ENCODE results near the gene RUNX1.
A peak's percentile ranks its signal among the peaks of the same experiment; 100 is the strongest.

Gene RUNX1

DNA sequence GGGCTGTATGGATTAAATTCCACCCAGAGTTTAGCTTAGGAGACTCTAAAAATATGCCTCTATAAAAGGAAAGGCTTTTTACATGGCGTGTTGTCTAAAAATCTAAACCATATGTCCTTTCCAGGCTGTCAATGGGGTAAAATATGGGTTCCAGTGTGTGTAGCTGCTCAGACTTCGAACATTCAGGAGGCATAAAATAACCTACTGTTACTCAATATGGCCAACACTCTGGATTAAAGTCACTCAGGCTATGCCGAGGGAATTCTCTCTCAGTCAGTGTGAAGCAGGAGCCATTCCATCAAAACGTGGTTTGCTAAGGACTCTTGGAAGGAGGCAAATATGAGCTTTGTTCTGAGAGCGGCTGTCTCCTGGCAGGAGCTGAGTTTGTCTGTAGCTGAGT is 135.3 kb downstream of the RUNX1 start:
- no peak for DNase-seq

DNA sequence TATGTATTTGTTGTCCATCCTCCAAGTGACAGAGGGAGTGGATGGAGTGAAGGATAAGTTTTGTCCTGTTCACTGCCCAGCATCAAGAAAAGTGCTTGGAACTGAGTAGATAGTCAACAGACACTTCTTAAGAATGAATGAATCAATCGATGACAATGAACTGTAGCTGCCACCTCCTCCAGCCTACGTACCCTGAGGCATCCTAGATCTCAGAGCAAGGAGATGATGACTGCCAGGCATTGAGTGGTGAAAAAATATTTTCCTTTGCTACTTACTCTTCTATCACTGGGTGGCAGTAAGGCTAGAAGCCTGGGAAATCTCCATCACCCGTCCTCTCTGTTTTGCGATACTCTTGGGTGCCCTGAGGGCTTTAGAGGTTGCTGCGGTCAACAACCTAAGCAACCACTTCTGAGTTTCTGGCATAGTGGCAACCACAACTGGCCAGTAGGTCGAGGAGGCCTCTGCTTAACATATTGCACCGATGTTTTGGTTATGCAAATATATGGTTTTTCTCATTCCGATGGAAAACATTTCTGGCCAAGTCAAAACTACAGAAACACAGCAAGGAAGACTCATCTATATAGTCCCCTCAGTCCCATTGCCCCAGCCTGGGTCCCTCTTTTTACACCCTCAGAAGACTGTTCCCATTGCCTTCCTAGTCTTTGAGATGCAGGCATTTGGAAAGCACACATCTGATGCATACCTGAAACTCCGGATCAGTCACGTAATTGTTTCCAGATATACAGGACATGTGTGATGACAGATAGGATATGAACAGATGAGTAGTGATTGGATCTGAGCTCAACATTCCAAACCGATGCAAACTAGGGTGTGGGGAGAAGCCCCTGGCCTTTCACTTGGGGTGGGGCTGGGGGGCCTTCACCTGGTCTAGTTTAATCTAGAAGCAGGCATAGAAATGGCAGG is 136.8 kb downstream of the RUNX1 start:
- DNase-seq: no peak

DNA sequence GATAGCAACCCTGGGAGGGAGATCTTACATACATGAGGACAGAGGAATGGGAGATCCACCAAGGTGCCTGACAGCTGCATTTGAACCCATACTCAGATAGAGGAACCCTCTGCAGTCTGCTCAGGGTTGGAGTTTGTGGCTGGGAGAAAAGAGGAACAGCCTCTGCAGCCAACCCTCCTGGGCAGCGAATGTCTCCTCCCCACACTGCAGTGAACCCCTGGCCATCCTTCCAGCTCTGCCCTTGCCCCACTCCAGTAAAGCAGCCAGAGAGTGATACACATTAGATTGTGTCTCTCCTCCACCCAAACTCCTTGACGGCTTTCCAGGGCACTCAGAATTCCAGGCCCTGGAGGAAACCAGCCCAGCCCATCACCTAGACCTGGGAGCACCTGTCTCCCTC is 137.7 kb downstream of the RUNX1 start:
- no peak for DNase-seq

DNA sequence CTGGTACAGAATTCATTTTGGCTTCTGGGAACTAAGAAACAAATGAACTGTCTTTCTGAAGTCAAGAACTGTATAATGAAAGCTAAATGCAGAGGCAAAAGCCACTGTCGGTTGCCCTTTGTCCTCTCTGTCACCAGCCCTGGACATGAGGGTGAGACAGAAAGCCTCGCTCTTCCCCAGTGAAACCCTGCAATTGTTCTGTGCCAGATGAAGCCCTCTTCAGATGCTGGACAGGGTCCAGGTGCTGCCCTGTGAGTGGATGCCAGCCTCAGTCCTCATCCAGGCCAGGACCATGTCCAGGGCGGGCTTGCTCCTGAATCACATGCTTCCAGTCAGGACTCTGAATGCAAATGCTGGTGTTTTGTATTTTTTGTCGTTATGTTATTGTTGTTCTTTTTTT is 138.7 kb downstream of the RUNX1 start:
- DNase-seq: peak; percentile 44

DNA sequence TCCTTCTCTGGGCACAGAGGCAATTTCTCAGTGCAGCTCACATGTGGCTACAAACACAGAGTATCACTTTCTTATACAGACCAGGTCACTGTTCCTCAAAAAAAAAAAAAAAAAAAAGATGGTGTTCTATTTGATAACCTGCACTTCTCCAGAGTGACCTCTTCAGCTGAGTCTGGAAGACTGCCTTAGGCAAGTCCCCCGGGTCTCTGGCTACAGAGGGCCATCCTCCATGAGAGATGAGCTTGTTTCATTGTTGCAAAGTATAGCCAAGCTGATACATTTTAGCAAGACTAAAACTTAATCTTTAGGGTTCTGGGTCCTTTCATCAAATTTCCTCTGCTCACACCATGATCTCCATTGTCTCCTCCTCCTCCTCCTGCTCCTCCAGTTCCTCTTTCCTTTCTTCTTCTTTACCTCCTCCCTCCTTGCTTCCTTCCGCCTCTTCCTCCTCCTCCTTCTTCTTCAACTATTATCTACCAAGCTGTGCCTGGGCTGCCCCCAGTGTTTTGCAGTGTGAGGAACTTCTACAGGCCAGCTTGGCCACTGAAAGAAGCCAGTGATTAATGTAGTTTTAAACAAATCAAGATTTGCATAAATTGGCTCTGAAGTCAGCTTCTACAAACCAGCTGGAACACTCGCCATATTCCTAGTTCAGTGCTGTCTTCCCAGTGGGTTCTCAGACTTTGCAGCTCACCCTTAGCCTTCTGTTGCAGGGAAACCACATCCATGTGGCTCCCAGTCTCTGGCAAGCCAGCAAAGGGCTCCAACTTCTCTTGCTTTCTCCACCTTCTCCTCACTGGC is 139.4 kb downstream of the RUNX1 start:
- DNase-seq: peak; percentile 33

DNA sequence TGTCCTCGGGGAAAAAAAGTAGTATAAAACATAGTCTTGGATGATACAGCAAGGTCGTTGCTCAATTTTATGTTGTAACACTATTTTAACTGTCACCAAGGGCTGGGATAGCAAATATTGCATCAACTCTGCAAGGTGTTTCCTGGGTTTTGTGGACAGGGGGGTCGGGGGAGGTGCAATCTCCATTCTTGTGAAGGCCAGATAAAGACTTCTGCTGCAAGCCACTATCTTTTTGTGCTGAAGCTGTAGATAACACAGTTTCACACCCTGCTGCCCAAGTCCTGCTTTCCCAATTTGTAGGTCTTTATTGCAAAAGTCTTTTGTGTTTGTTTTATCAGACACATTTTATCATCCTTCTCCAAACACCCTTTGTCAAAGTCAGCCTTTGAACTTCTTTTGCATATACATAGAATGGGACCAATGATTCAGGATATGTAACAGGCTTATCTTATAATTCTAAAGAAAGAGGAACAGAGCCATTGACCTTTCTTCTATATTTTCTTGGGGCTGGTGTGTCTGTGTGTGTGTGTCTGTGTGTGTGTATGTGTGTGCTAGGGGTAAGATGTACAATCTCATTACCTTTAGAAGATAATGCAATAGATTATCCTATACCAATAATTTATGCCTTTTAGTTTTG is 140.6 kb downstream of the RUNX1 start:
- DNase-seq: no peak

DNA sequence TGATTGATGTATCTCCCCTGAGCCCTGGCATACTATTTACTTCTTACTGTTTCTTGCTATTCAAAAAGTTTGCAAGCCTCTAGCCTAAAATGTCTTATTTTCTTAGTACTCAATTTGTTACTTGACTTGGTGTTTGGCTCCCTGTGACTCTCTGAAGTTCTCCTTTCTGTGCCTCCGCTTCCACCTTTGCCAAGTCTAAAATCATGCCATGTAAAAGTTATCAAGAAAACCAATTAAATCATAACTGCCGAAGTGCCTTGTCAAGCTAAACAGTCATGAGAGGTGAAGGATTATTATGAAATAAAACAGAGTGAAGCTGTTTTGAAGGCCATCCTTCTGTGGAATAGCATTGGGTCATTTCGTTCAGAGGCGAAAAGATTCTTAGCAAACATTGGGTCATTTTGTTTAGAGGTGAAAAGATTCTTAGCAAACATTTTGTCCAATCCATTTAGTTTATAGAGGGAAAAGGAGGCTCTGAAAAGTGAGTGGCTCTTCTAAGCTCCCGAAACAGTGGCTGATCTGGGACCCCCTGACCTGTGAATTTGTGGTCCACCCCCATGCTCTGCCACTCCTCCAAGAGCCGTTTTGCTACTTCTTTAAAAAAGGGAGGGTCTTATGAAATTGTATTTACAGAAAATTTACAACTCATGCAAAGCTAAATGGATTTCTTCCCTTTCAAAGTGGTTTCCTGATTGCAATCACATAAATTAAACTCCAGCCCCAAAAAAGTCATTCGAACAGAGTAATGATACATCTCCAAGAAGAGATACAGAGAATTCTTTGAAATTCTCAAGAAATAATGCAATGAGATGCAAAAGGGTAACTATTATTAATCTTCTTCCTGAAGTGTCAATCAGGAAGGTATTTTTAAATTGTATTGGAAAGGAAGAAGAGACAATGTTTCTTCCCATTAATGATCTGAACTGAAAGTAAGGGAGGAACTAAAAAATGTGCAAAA is 141.4 kb downstream of the RUNX1 start:
- DNase-seq: no peak

DNA sequence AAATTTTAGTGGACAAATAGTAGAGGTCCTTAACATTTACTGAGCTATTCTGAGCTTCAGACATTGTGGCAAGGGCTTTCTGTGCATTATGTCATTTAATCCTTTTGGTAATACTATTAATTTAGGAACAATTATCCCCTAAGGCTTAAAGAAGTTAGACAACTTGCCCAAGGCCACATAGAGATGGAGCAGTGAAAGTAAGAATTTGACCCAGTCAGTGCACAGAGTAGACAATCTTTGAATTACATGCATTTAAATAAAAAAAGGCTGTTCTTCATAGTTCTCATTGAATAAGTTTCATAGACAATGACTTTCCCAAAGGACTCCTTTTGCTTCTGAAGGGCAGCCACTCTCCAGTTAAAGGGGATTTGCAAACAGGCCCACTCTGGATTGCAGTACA is 142.7 kb downstream of the RUNX1 start:
- DNase-seq: no peak

DNA sequence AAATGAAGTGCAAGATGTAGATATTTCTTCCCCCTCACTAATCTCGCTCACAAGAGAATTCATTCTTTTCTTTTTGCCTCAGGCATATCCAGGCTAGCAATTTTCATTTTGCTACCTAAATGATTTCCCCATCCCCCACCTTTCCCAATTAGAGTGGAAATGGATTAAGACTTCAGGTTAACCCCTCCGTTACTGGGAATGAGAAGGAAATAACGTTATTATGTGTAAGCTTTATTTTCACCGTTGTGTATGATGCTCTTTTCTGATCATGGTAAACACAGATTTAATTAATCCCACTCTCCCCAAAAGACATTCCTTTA is 143.9 kb downstream of the RUNX1 start:
- no peak for DNase-seq

DNA sequence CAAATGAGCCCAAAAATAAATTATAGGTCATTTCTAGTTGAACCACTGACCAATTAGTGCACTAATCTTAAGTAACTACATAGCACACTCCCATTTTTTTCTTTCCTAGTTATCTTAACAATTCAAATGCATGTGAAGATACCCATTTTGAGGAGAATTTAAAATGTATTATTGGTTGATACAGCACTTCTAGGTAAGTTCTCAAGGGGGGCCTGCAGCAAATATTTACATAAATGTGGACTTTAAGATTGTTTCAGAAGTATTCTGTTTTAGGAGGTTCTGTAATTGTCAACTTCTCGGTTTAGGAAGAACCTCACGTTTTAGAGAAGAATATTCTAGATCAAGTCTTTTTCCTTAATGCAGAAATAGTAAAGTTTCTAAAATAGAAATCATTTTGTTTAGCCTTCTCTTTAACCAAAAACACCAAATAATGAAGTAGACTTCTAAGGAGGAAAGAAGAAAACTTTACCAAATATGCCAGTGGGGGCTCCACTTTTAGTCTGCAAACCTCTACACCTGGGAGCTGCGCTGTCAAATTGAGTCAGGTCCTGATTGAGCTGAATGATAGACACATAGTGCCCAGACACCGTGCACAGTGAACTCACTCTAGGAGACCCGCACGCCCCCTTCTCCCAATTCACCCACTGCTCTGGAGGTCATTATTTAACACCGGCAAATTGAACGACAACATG is 144.4 kb downstream of the RUNX1 start:
- no peak for DNase-seq

DNA sequence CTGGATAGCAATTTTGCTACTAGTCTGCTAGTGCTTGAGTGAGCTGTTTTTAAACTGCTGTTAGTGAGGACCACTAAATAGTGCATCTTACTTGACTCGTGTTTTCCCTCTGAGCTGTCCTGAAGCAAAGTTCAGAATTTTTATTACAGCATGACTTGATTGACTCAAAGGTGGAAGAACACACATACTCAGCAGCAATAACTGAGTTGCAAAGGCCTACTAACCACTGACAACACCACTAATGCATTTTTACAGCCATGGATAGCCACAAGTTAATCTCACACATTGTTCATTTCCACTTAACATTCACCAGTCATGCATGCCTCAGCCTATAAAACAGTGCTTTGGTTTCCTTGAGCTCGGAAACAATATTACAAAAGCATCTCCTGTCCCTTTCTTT is 148.7 kb downstream of the RUNX1 start:
- no peak for DNase-seq

DNA sequence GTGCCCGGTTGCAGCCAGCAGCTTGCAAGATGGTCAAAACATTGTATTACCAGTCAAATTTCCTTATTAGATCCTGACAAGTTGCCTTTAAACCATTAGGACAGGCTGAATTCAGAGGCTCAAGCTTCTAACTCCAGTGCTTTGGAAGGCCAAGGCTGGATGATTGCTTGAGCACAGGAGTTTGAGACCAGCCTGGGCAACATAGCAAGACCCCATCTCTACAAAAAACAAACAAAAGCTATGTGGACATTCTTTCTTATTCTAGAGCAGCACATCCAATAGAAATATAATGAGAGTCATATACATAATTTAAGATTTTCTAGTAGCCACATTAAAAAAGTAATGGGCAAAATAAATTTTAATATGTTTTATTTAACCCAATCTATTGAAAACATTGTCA is 149.3 kb downstream of the RUNX1 start:
- DNase-seq: no peak

DNA sequence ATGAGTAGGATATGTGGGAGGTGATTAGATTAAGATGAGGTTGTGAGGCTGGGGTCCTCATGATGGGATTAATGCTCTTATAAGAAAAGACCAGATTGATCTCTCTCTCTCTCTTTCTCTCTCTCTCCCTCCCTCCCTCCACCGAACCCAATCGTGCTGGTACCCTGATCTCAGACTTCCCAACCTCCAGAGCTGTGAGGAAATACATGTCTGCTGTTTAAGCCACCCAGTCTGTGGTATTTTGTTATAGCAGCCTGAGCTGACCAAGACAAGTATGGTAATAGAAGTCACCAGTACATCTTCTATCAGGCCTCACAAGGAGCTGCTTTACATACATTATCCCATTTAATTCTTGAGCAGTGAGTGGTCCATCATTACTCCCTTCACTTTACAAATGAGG is 149.8 kb downstream of the RUNX1 start:
- no peak for DNase-seq

DNA sequence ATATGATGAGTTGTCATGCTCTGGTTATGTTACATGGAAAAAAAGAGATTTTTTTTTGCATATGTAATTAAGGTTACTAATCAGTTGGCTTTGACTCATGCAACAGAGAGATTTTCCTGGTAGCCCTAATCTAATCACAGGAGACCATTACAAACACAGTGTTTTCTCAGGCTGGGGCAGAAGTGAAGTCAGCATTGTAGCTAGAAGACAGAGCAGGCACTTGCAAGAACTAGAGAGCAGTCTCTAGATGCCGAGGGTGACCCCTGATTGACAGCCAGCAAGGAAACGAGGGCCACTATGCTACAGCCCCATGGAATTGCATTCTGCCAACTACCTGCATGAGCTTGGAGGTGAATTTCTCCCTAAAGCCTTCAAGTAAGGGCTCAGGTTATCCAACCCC is 151.3 kb downstream of the RUNX1 start:
- DNase-seq: no peak

DNA sequence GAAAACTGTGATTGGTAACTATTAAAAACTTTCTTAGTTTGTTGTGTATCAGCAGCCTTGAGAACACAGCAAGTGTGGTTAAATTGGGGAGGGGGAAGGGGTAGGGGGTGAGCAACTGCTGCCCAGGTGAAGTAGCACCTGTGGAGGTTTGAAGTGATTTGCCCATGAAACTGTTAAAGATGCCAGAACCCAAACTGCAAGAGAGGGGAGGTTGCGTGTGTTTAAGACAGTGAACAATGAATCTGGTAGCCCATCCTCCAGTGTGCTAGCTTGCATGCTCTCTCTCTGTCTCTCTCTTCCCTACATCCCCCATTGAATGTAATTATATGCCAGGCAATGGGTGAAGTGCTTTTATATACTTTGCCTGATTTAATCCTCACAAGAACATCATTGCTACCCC is 154.7 kb downstream of the RUNX1 start:
- no peak for DNase-seq

DNA sequence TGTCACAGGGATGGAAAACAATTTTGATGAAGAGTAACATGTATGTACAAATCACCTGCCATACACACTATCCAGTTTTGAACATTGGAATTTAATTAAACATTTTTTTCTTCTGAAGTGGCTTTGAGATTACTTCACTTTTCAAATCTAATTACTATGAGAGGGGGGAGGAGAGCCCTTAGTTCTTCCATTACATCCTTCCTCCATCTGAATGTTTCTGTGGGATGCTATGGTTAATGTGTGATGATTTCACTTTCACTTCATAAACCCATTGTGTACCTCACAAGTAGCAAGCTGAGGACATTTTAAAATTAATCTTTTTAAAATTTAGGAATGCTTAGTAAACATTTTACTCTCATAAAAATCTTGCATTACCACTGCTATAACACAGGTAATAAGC is 156.9 kb downstream of the RUNX1 start:
- no peak for DNase-seq

DNA sequence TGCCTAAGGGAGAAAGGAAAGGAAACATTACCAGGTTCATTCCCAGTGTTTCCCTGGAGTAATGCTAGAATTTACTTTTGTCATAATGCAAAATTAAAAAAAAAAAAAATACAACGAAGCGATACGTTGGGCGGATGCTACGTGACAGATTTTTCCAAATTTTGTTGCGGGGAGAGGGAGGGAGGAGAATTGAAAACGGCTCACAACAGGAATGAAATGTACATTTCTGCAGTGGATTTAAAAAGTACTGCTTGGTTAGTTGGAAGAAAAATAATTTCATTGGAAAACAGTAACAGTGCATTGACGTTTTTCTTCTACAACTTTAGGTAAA is 157.5 kb downstream of the RUNX1 start:
- no peak for DNase-seq

DNA sequence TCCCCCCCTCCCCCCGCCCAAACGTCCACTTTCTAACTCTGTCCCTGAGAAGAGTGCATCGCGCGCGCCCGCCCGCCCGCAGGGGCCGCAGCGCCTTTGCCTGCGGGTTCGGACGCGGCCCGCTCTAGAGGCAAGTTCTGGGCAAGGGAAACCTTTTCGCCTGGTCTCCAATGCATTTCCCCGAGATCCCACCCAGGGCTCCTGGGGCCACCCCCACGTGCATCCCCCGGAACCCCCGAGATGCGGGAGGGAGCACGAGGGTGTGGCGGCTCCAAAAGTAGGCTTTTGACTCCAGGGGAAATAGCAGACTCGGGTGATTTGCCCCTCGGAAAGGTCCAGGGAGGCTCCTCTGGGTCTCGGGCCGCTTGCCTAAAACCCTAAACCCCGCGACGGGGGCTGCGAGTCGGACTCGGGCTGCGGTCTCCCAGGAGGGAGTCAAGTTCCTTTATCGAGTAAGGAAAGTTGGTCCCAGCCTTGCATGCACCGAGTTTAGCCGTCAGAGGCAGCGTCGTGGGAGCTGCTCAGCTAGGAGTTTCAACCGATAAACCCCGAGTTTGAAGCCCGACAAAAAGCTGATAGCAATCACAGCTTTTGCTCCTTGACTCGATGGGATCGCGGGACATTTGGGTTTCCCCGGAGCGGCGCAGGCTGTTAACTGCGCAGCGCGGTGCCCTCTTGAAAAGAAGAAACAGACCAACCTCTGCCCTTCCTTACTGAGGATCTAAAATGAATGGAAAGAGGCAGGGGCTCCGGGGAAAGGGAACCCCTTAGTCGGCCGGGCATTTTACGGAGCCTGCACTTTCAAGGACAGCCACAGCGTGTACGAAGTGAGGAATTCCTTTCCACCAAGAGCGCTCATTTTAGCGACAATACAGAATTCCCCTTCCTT is 158.1 kb downstream of the RUNX1 start:
- no peak for DNase-seq

DNA sequence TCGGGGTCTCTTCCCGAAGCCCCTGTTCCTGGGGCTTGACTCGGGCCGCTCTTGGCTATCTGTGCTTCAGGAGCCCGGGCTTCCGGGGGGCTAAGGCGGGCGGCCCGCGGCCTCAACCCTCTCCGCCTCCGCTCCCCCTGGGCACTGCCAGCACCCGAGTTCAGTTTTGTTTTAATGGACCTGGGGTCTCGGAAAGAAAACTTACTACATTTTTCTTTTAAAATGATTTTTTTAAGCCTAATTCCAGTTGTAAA is 158.7 kb downstream of the RUNX1 start:
- DNase-seq: no peak

DNA sequence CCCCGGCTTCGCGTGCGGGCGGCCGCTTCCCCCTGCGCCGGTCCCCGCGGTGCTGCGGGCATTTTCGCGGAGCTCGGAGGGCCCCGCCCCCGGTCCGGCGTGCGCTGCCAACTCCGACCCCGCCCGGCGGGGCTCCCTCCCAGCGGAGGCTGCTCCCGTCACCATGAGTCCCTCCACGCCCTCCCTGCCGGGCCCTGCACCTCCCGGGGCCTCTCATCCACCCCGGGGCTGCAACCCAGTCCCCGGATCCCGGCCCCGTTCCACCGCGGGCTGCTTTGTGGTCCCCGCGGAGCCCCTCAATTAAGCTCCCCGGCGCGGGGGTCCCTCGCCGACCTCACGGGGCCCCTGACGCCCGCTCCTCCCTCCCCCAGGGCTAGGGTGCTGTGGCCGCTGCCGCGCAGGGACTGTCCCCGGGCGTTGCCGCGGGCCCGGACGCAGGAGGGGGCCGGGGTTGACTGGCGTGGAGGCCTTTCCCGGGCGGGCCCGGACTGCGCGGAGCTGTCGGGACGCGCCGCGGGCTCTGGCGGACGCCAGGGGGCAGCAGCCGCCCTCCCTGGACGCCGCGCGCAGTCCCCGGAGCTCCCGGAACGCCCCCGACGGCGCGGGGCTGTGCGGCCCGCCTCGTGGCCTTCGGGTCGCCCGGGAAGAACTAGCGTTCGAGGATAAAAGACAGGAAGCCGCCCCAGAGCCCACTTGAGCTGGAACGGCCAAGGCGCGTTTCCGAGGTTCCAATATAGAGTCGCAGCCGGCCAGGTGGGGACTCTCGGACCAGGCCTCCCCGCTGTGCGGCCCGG is 159.2 kb downstream of the RUNX1 start:
- peak; percentile 54 for DNase-seq

DNA sequence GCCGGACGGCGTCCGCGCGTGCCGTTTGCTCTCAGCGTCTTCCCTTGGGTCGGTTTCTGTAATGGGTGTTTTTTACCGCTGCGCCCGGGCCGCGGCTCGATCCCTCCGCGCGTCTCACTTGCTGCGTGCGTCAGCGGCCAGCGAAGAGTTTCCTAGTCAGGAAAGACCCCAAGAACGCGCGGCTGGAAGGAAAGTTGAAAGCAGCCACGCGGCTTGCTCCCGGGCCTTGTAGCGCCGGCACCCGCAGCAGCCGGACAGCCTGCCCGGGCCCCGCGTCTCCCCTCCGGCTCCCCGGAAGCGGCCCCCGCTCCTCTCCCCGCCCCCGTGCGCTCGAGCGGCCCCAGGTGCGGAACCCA is 159.8 kb downstream of the RUNX1 start:
- peak; percentile 30 for DNase-seq
